Adrenal gland (tissue), 12 donors: ENCODE measurements around the gene MGAT1. TPM values are rescaled to one million over a fixed set of nuclear protein-coding genes. Genes with fewer than 3 reads are reported as not detected.

Source experiments
- DNase-seq, 7 donors: peaks; one replicate each; pipeline ENCODE4 v3.0.0-alpha.2; 2019 to 2020
- H3K27ac ChIP-seq, 5 donors: fragments of 200-600 bp; sonication (generic) in 4 of 5; 1 replicate in 3 of 5; 2 replicates in 2 of 5; pipeline versions ENCODE4 v1.5.1 to v1.8.0; 2016 to 2020; ENCODE audit warnings: mild to moderate bottlenecking in 1 of 5
- H3K27me3 ChIP-seq: fragments of 200-600 bp; 2 replicates; pipeline ENCODE4 v1.8.0; 2021
- H3K36me3 ChIP-seq, 2 donors: fragments of 200-600 bp; replicated peaks in 1 of 2; 1 replicate in 1 of 2; 2 replicates in 1 of 2; pipeline versions ENCODE4 v1.5.1 to v1.8.0; 2018 to 2022
- H3K4me1 ChIP-seq, 2 donors: fragments of 200-600 bp; replicated peaks in 1 of 2; 1 replicate in 1 of 2; 2 replicates in 1 of 2; pipeline versions ENCODE4 v1.5.1 to v1.8.0; 2018 to 2021
- H3K4me3 ChIP-seq, 4 donors: fragments of 200-600 bp; sonication (generic) in 3 of 4; one replicate each; pipeline ENCODE4 v1.5.1; 2016 to 2018
- H3K9me3 ChIP-seq, 3 donors: fragments of 200-600 bp; sonication (generic) in 1 of 3; replicated peaks in 1 of 3; 1 replicate in 2 of 3; 2 replicates in 1 of 3; pipeline versions ENCODE4 v1.5.1 to v1.8.0; 2016 to 2021
- CTCF ChIP-seq, 6 experiments: fragments of 450-650 bp in 4 of 6; fragments of 200-600 bp in 2 of 6; sonication (generic) in 1 of 6; IDR thresholded peaks; 1 replicate in 5 of 6; 2 replicates in 1 of 6; pipeline versions ENCODE4 v1.5.1 to v1.8.0; 2016 to 2021; ENCODE audit warnings: antibody characterized with exemption in 6 of 6, mild to moderate bottlenecking in 2 of 6, moderate library complexity in 1 of 6
- POLR2A ChIP-seq, 2 donors: fragments of 450-650 bp; IDR thresholded peaks; one replicate each; pipeline ENCODE4 v1.6.1; 2017; ENCODE audit warnings: antibody characterized with exemption in 2 of 2, mild to moderate bottlenecking in 2 of 2, moderate library complexity in 1 of 2
- WGBS, 4 donors: extraction: QIAGEN DNeasy Blood & Tissue Kit in 2 of 4; methylation state at CpG; one replicate each; pipeline versions ENCODE4 v1.1.5 to v1.1.7; 2013 to 2017; 5-methylcytosine and 5-hydroxymethylcytosine counted together
- intact Hi-C, 2 donors: fragments of 100-400 bp; cut with DNase I; formaldehyde crosslinking; loops; one replicate each; pipeline versions ENCODE4 v1.14.1 to v1.15.0; 2022 to 2023
- polyA plus RNA-seq, 3 donors: library from polyadenylated mRNA; stranded (reverse); fragments of 200-250 nt in 2 of 3; fragments of 350-450 nt in 1 of 3; fragmentation: Illumina TruSeq in 1 of 3; extraction: RNeasy Lipid Tissue Mini Kit (QIAGEN cat#74804) in 1 of 3; gene quantifications; one replicate each; pipeline ENCODE4 v1.2.3, GENCODE V29; 2013 to 2014
- total RNA-seq, 9 donors: library from RNA; depleted of rRNA in 4 of 9; stranded (reverse); fragments of >200 nt in 4 of 9; fragments of 120-200 nt in 1 of 9; fragmentation: NEBNext Ultra II Directional in 1 of 9; extraction: Animal tissue kit (Norgen Biotek cat#: 25700) in 1 of 9; gene quantifications; one replicate each; pipeline versions ENCODE4 v1.1.0 to v1.2.4, GENCODE V29; 2013 to 2023
- donor health status: healthy with polysubstance abuse.
- donor health status: Bipolar disorder and iron deficiency.
- donor health status: DM: yes; HTN: yes; CAD: no.
- donor health status: DM: no; HTN: no; CAD: no.
- donor health status: DM: no; HTN: no; CAD: no.
- donor health status: DM: yes; HTN: yes; CAD: no.

Gene MGAT1
- total and polyA plus RNA-seq, 12 donors, result 46.8 to 224 (median 140) TPM

DNA sequence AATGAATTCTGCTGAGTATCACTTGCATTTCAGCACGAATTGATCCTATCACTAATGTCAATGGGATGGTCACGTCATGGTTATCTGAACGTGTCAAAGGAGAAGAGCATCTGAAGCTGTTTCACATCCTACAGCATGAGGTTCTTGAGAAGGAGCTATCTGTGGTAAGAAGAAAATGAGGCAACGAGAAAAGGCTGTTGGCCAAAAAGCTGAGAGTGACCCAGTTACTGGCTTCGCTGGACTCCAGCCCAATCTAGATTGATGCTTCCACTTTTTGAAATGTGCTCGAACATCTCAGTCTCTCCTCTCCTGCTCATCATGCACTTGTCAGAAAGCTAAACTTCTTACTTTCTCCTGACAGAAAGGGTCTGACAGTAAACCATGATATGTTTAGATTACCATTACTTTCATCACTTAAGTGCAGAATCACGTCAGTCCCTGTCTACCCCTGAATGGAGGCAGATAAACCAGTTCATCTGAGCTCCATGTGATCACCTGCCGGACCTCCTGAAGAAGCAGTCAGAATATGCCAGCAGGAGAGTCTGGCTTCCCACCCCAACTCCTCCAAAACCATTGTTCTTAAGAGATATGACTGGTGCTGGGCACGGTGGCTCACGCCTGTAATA, 22.5 kb downstream of the MGAT1 start:
- no peak for DNase-seq
- TF ChIP-seq CTCF (IDR thresholded peaks at IDR 0.05) (no peak), POLR2A (IDR thresholded peaks at IDR 0.05) (no peak)
- Histone ChIP-seq H3K4me3 (no peak overlapping the region), H3K27me3 (no peaks in the 10 kb centered on the region), H3K27ac (no peak overlapping the region), H3K9me3 (no peaks in the 10 kb centered on the region), H3K4me1 (peaks cover 4 to 5% of the 10 kb centered on the region in 2 donors), H3K36me3 (no peaks in the 10 kb centered on the region)
- intact Hi-C loops, result loop anchor here (5.0 to 10.0 kb wide), 3 partner anchors 85 to 392 kb away; partner anchors contain the start of gene ZFP62 (in 1 of the 2)
- 65 to 74% (median 71%) methylated on average over 10 of the region's 10 CpGs for WGBS, 4 donors

GRCh38 chr5:180777475-180777874, 25.1 kb downstream of the MGAT1 start:
- Histone ChIP-seq H3K27ac (no peak overlapping the region), H3K4me3 (no peak overlapping the region), H3K36me3 (no peaks in the 10 kb centered on the region), H3K27me3 (no peaks in the 10 kb centered on the region), H3K4me1 (no peaks in the 10 kb centered on the region), H3K9me3 (no peaks in the 10 kb centered on the region)
- WGBS, 4 donors, result 91 to 100% (median 95%) methylated on average over 1 of the region's 1 CpG
- TF ChIP-seq CTCF (IDR thresholded peaks at IDR 0.05) (no peak), POLR2A (IDR thresholded peaks at IDR 0.05) (no peak)
- intact Hi-C loops, result no loop called here
- no peak for DNase-seq

- Histone ChIP-seq H3K27me3 (no peaks in the 10 kb centered on the region), H3K4me3 (no peak overlapping the region), H3K27ac (no peak overlapping the region), H3K4me1 (no peaks in the 10 kb centered on the region), H3K36me3 (no peaks in the 10 kb centered on the region), H3K9me3 (no peaks in the 10 kb centered on the region)
- 97 to 100% (median 98%) methylated on average over 1 of the region's 1 CpG for WGBS, 4 donors
- intact Hi-C loops, result no loop called here
- TF ChIP-seq CTCF (IDR thresholded peaks at IDR 0.05), result no peak
- TF ChIP-seq POLR2A (IDR thresholded peaks at IDR 0.05), result no peak
- DNase-seq, result no peak
Observed at GRCh38 chr5:180776376-180776775, 26.2 kb downstream of the MGAT1 start.

DNA sequence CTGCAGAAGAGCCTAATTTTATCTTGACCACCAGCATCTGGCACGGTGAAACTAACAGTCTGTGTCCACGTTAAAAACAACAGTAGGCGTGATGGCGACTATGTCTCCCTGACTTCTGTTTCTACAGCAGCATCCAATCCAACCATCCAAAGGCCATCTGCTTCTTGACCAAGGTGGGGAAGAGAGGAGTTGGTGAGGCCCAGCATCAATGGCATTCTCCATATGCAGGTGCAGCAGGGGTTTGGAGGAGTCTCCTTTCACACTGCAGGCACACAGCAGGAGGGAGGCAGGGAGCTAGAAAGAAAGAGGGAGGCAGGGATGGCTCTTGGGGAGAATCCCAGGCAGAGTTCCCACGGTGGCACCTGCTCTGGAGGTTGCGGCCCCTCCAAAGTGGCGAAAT, 27.0 kb downstream of the MGAT1 start:
- no peaks in the 10 kb centered on the region for H3K4me1 ChIP-seq
- no peak overlapping the region for H3K4me3 ChIP-seq
- H3K36me3 ChIP-seq, result no peaks in the 10 kb centered on the region
- DNase-seq, result no peak
- no peak overlapping the region for H3K27ac ChIP-seq
- no peaks in the 10 kb centered on the region for H3K27me3 ChIP-seq
- intact Hi-C loops, result no loop called here
- WGBS, 4 donors, result 86 to 90% (median 88%) methylated on average over 7 of the region's 7 CpGs
- H3K9me3 ChIP-seq, result no peaks in the 10 kb centered on the region
- TF ChIP-seq CTCF (IDR thresholded peaks at IDR 0.05) (no peak), POLR2A (IDR thresholded peaks at IDR 0.05) (no peak)
